ENCODE data around the gene RNF214.

DNA sequence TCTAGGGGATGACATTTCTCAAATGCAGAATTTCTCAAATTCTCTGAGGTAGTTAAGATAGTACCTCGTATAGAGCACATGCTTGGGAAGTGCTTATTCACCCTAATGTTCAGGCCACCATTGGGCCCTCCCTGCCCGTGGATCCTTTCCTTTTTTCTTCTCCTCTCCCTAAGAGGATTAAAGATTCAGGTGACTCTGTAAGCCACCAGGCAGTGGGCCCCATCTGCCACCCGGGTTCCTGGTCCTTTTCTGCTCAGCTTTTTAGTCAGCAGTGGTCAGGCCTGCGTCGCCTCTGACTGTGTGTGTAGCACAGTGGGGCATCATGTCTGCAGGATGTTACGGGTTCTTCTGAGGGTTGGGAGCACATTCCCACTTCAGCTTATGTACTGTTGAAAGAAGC lies 102.4 kb downstream of the RNF214 start:
- TF ChIP-seq PCBP1 (IDR thresholded peaks at IDR 0.05; ENCODE audit: borderline replicate concordance, low read depth, low read length) (no peak), EP300 (IDR thresholded peaks at IDR 0.05; ENCODE audit: low read depth in 2 of 2, low read length in 2 of 2) (no peak), EP300 (CRISPR knock-in tag; IDR thresholded peaks at IDR 0.05; ENCODE audit: borderline replicate concordance) (no peak), HCFC1 (IDR thresholded peaks at IDR 0.05; ENCODE audit: low read depth, low read length) (no peak), POLR2AphosphoS5 (IDR thresholded peaks at IDR 0.05; ENCODE audit: low read depth, low read length) (no peak), DMAP1 (CRISPR knock-in tag; IDR thresholded peaks at IDR 0.05) (no peak), CBX5 (CRISPR knock-in tag; IDR thresholded peaks at IDR 0.05; ENCODE audit: borderline replicate concordance) (no peak), RAD21 (CRISPR knock-in tag; IDR thresholded peaks at IDR 0.05) (no peak), HNRNPLL (IDR thresholded peaks at IDR 0.05; ENCODE audit: low read depth, low read length, poor library complexity, severe bottlenecking) (no peak)
- TF ChIP-seq, protein P1, sequence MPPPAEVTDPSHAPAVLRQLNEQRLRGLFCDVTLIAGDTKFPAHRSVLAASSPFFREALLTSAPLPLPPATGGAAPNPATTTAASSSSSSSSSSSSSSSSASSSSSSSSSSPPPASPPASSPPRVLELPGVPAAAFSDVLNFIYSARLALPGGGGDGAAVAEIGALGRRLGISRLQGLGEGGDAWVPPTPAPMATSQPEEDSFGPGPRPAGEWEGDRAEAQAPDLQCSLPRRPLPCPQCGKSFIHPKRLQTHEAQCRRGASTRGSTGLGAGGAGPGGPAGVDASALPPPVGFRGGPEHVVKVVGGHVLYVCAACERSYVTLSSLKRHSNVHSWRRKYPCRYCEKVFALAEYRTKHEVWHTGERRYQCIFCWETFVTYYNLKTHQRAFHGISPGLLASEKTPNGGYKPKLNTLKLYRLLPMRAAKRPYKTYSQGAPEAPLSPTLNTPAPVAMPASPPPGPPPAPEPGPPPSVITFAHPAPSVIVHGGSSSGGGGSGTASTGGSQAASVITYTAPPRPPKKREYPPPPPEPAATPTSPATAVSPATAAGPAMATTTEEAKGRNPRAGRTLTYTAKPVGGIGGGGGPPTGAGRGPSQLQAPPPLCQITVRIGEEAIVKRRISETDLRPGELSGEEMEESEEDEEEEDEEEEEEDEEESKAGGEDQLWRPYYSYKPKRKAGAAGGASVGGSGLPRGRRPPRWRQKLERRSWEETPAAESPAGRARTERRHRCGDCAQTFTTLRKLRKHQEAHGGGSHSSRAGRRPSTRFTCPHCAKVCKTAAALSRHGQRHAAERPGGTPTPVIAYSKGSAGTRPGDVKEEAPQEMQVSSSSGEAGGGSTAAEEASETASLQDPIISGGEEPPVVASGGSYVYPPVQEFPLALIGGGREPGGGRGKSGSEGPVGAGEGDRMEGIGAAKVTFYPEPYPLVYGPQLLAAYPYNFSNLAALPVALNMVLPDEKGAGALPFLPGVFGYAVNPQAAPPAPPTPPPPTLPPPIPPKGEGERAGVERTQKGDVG (CRISPR knock-in tag; IDR thresholded peaks at IDR 0.05; ENCODE audit: borderline replicate concordance), result no peak
- TF ChIP-seq, protein P2, sequence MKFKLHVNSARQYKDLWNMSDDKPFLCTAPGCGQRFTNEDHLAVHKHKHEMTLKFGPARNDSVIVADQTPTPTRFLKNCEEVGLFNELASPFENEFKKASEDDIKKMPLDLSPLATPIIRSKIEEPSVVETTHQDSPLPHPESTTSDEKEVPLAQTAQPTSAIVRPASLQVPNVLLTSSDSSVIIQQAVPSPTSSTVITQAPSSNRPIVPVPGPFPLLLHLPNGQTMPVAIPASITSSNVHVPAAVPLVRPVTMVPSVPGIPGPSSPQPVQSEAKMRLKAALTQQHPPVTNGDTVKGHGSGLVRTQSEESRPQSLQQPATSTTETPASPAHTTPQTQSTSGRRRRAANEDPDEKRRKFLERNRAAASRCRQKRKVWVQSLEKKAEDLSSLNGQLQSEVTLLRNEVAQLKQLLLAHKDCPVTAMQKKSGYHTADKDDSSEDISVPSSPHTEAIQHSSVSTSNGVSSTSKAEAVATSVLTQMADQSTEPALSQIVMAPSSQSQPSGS (CRISPR knock-in tag; IDR thresholded peaks at IDR 0.05), result no peak

All from HepG2 (cell line).